GM19035 (cell line): Measurements from ENCODE around the gene ALX4.

Source experiments
- ATAC-seq: cut with Tn5 transposase; IDR thresholded peaks from one replicate; pipeline ENCODE4 v1.9.1; 2021; ENCODE audit not compliant: unreplicated experiment

Gene ALX4

GRCh38 chr11:44301564-44302271, 8.2 kb downstream of the ALX4 start:
- no peak for ATAC-seq

- ATAC-seq: no peak
These were observed 8.9 kb downstream of the ALX4 start for GRCh38 chr11:44300844-44301563.

GRCh38 chr11:44298862-44299261, 11.1 kb downstream of the ALX4 start:
- no peak for ATAC-seq

- no peak for ATAC-seq
These were observed 19.7 kb downstream of the ALX4 start for GRCh38 chr11:44290208-44290607.

GRCh38 chr11:44288133-44288526, 21.8 kb downstream of the ALX4 start:
- ATAC-seq: no peak

- no peak for ATAC-seq
These were observed 23.0 kb downstream of the ALX4 start for GRCh38 chr11:44286911-44287310.

- ATAC-seq: no peak
These were observed 23.6 kb downstream of the ALX4 start for GRCh38 chr11:44286268-44286880.

GRCh38 chr11:44285756-44286155, 24.2 kb downstream of the ALX4 start:
- ATAC-seq: no peak

GRCh38 chr11:44282620-44283019, 27.3 kb downstream of the ALX4 start:
- no peak for ATAC-seq

- ATAC-seq: no peak
These were observed 28.8 kb downstream of the ALX4 start for GRCh38 chr11:44281151-44281550.

- ATAC-seq: no peak
These were observed 29.7 kb downstream of the ALX4 start for GRCh38 chr11:44280257-44280656.

- no peak for ATAC-seq
These were observed 30.5 kb downstream of the ALX4 start for GRCh38 chr11:44279483-44279882.

- ATAC-seq: no peak
These were observed 32.5 kb downstream of the ALX4 start for GRCh38 chr11:44277196-44278090.

GRCh38 chr11:44275961-44276550, 33.9 kb downstream of the ALX4 start:
- no peak for ATAC-seq

GRCh38 chr11:44275241-44275640, 34.7 kb downstream of the ALX4 start:
- ATAC-seq: no peak

GRCh38 chr11:44274404-44274803, 35.5 kb downstream of the ALX4 start:
- no peak for ATAC-seq

- no peak for ATAC-seq
These were observed 38.7 kb downstream of the ALX4 start for GRCh38 chr11:44271286-44271685.

- ATAC-seq: no peak
These were observed 39.3 kb downstream of the ALX4 start for GRCh38 chr11:44270403-44271273.

GRCh38 chr11:44269369-44270351, 40.3 kb downstream of the ALX4 start:
- no peak for ATAC-seq
